ENCODE results near the gene INHBC.

- TF ChIP-seq POLR2A (IDR thresholded peaks at IDR 0.05) = no peak
- TF ChIP-seq, protein P1, sequence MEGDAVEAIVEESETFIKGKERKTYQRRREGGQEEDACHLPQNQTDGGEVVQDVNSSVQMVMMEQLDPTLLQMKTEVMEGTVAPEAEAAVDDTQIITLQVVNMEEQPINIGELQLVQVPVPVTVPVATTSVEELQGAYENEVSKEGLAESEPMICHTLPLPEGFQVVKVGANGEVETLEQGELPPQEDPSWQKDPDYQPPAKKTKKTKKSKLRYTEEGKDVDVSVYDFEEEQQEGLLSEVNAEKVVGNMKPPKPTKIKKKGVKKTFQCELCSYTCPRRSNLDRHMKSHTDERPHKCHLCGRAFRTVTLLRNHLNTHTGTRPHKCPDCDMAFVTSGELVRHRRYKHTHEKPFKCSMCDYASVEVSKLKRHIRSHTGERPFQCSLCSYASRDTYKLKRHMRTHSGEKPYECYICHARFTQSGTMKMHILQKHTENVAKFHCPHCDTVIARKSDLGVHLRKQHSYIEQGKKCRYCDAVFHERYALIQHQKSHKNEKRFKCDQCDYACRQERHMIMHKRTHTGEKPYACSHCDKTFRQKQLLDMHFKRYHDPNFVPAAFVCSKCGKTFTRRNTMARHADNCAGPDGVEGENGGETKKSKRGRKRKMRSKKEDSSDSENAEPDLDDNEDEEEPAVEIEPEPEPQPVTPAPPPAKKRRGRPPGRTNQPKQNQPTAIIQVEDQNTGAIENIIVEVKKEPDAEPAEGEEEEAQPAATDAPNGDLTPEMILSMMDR (IDR thresholded peaks at IDR 0.05) = no peak
- TF ChIP-seq POLR2AphosphoS5 (IDR thresholded peaks at IDR 0.05) = no peak
Measured at GRCh38 chr12:57465030-57465746, 30.6 kb downstream of the INHBC start.

All from stomach (tissue), 4 donors.